ENCODE data around the gene PIK3R5.

Gene PIK3R5

GRCh38 chr17:8870406-8871040 is 95.0 kb downstream of the PIK3R5 start:
- no peak overlapping the region for H3K4me3 ChIP-seq (ENCODE audit: low read depth, low read length)
- H3K36me3 ChIP-seq = no peaks in the 10 kb centered on the region
- H3K27ac ChIP-seq = no peak overlapping the region
- no peaks in the 10 kb centered on the region for H3K27me3 ChIP-seq (ENCODE audit: insufficient read depth, low read depth, severe bottlenecking)
- no peak for DNase-seq
- H3K9me3 ChIP-seq (ENCODE audit: severe bottlenecking) = no peaks in the 10 kb centered on the region
- no peak for TF ChIP-seq CTCF (IDR thresholded peaks at IDR 0.05; ENCODE audit: low read depth, low read length)

GRCh38 chr17:8869114-8869815 is 96.2 kb downstream of the PIK3R5 start:
- no peaks in the 10 kb centered on the region for H3K27me3 ChIP-seq (ENCODE audit: insufficient read depth, low read depth, severe bottlenecking)
- DNase-seq = no peak
- H3K4me3 ChIP-seq (ENCODE audit: low read depth, low read length) = no peak overlapping the region
- TF ChIP-seq CTCF (IDR thresholded peaks at IDR 0.05; ENCODE audit: low read depth, low read length) = no peak
- H3K36me3 ChIP-seq = no peaks in the 10 kb centered on the region
- no peak overlapping the region for H3K27ac ChIP-seq
- no peaks in the 10 kb centered on the region for H3K9me3 ChIP-seq (ENCODE audit: severe bottlenecking)

GRCh38 chr17:8868529-8868951 is 97.0 kb downstream of the PIK3R5 start:
- Histone ChIP-seq H3K36me3 (no peaks in the 10 kb centered on the region), H3K4me3 (ENCODE audit: low read depth, low read length) (no peak overlapping the region), H3K27me3 (ENCODE audit: insufficient read depth, low read depth, severe bottlenecking) (no peaks in the 10 kb centered on the region), H3K9me3 (ENCODE audit: severe bottlenecking) (no peaks in the 10 kb centered on the region), H3K27ac (no peak overlapping the region)
- TF ChIP-seq CTCF (IDR thresholded peaks at IDR 0.05; ENCODE audit: low read depth, low read length) = no peak
- no peak for DNase-seq

GRCh38 chr17:8868092-8868491 is 97.4 kb downstream of the PIK3R5 start:
- Histone ChIP-seq H3K27me3 (ENCODE audit: insufficient read depth, low read depth, severe bottlenecking) (no peaks in the 10 kb centered on the region), H3K36me3 (no peaks in the 10 kb centered on the region), H3K27ac (no peak overlapping the region), H3K9me3 (ENCODE audit: severe bottlenecking) (no peaks in the 10 kb centered on the region), H3K4me3 (ENCODE audit: low read depth, low read length) (no peak overlapping the region)
- TF ChIP-seq CTCF (IDR thresholded peaks at IDR 0.05; ENCODE audit: low read depth, low read length) = no peak
- DNase-seq = no peak

- Histone ChIP-seq H3K27ac (no peak within 1 kb of the TSS), H3K27me3 (ENCODE audit: insufficient read depth, low read depth, severe bottlenecking) (no peaks in the 10 kb centered on the region)
- no peak for DNase-seq
These were observed 98.0 kb downstream of the PIK3R5 start, which contains the start of gene PIK3R6 for GRCh38 chr17:8867361-8867981. Gene PIK3R6 (minus strand): TSS chr17:8867674. CDS start chr17:8849794, 17,880 bp downstream.

More at GRCh38 chr17:8867361-8867981, 98.0 kb downstream of the PIK3R5 start, which contains the start of gene PIK3R6:
- H3K36me3 ChIP-seq = no peaks in the 10 kb centered on the region
- no peak within 1 kb of the TSS for H3K4me3 ChIP-seq (ENCODE audit: low read depth, low read length)
- TF ChIP-seq CTCF (IDR thresholded peaks at IDR 0.05; ENCODE audit: low read depth, low read length) = no peak
- H3K9me3 ChIP-seq (ENCODE audit: severe bottlenecking) = no peaks in the 10 kb centered on the region
